Measurements from ENCODE around the gene CLASP1. TPM values are rescaled to one million over a fixed set of nuclear protein-coding genes. Genes with fewer than 3 reads are reported as not detected.

The CLASP1 gene
- total RNA-seq, 1 experiment from 2014 or later, result 45.9 TPM

- no peak overlapping the region for H2BK12ac ChIP-seq (ENCODE audit: insufficient read length, low read depth, low read length)
- no peak overlapping the region for H3K23ac ChIP-seq (ENCODE audit: insufficient read length, low read depth, low read length)
- no peak overlapping the region for H4K5ac ChIP-seq (ENCODE audit: insufficient read length, low read depth, low read length)
- no peak overlapping the region for H3K27ac ChIP-seq (ENCODE audit: insufficient read length, low read depth, low read length)
- Mint-ChIP-seq H3K36me3 (ENCODE audit: insufficient read depth in 1 of 3, low read depth in 3 of 3) (peaks cover 0 to 13% (median 12%) of the 10 kb centered on the region in 3 experiments; a peak in 5 of 7 replicates), H3K4me1 (no peaks in the 10 kb centered on the region), H3K4me3 (no peak overlapping the region), H3K9me3 (no peaks in the 10 kb centered on the region), H3K27me3 (ENCODE audit: low read depth) (no peaks in the 10 kb centered on the region), H3K27ac (no peak overlapping the region)
- no peaks in the 10 kb centered on the region for H3K9me3 ChIP-seq (ENCODE audit: control insufficient read depth, low read depth, low read length)
- H3K56ac ChIP-seq (ENCODE audit: insufficient read length, low read depth, low read length), result no peak overlapping the region
- H3K14ac ChIP-seq (ENCODE audit: insufficient read depth, low read length), result no peak overlapping the region
- H3K79me2 ChIP-seq (ENCODE audit: insufficient read depth, low read length), result no peaks in the 10 kb centered on the region
- H2BK20ac ChIP-seq (ENCODE audit: low read depth, low read length, poor library complexity, severe bottlenecking), result no peak overlapping the region
- H4K8ac ChIP-seq (replicated peaks; ENCODE audit: insufficient read length, low read depth, low read length), result no peak overlapping the region
- TF ChIP-seq CTCF (conservative IDR thresholded peaks at IDR 0.05), result no peak
- H4K91ac ChIP-seq (ENCODE audit: insufficient read length, low read depth, low read length), result no peak overlapping the region
- DNase-seq, result no peak
- H2BK5ac ChIP-seq (ENCODE audit: insufficient read length, low read length), result no peak overlapping the region
- H3K23me2 ChIP-seq (ENCODE audit: insufficient read length, low read depth, low read length, poor library complexity, severe bottlenecking), result peaks cover 2% of the 10 kb centered on the region
- H3K4me1 ChIP-seq (ENCODE audit: insufficient read depth, low read length), result no peaks in the 10 kb centered on the region; the same call in 1 of the 2 replicates
- no peak overlapping the region for H2BK120ac ChIP-seq (ENCODE audit: low read depth, low read length, poor library complexity, severe bottlenecking)
- H3K27me3 ChIP-seq (ENCODE audit: insufficient read depth, low read length), result no peaks in the 10 kb centered on the region
- no peak overlapping the region for H3K4me2 ChIP-seq (ENCODE audit: insufficient read depth, insufficient read length, low read length)
- WGBS (ENCODE audit: extremely low coverage, insufficient read length, low lambda C conversion rate), result no CpG with 5 or more reads among the region's 4 CpGs
- H4K20me1 ChIP-seq (ENCODE audit: control insufficient read depth, insufficient read depth, insufficient read length), result no peaks in the 10 kb centered on the region
- H2AK5ac ChIP-seq (ENCODE audit: insufficient read length, low read length), result no peak overlapping the region
- H3K9ac ChIP-seq (ENCODE audit: extremely low read depth, insufficient read length, low read length), result no peak overlapping the region
- H2BK15ac ChIP-seq (ENCODE audit: low read depth, low read length), result no peak overlapping the region
- H3K4ac ChIP-seq (ENCODE audit: low read depth, low read length), result no peak overlapping the region
- H3K79me1 ChIP-seq (ENCODE audit: insufficient read depth, low read depth, low read length, poor library complexity, severe bottlenecking), result no peaks in the 10 kb centered on the region
- H3T11ph ChIP-seq (ENCODE audit: low read length), result no peak overlapping the region
- no peak overlapping the region for H3K18ac ChIP-seq (ENCODE audit: insufficient read length, low read depth, low read length)
- no peak overlapping the region for H2AFZ ChIP-seq (ENCODE audit: low read length)
Observed at GRCh38 chr2:121417826-121418225, 231.4 kb downstream of the CLASP1 start.

Measured in H9 (cell line).